Activated T-cell treated with anti-CD3 and anti-CD28 coated beads, Interleukin-2, amount 50 U/mL, for 1 hour (primary cell): ENCODE measurements around the gene LASP1NB.
"Not testable (repeated sequence)": the region's sequence is repeated elsewhere in the genome, so short reads cannot be mapped to it uniquely, and the experiment has no call there.

Experiments
- DNase-seq: peaks from one replicate; pipeline ENCODE4 v3.0.0-alpha.2; 2020

LASP1NB gene

GRCh38 chr17:38897671-38898290 is 27.6 kb upstream of the LASP1NB start:
- DNase-seq = no peak

- DNase-seq = peak; percentile 45
Measured at GRCh38 chr17:38898291-38898679, 27.1 kb upstream of the LASP1NB start.

GRCh38 chr17:38898812-38899348 is 26.5 kb upstream of the LASP1NB start:
- peak; percentile 80 for DNase-seq

- DNase-seq = no peak
Measured at GRCh38 chr17:38899421-38899820, 26.0 kb upstream of the LASP1NB start.

GRCh38 chr17:38900978-38901656 is 24.3 kb upstream of the LASP1NB start:
- no peak for DNase-seq

- DNase-seq = no peak
Measured at GRCh38 chr17:38903404-38903803, 22.0 kb upstream of the LASP1NB start.

GRCh38 chr17:38904892-38905291 is 20.5 kb upstream of the LASP1NB start:
- DNase-seq = no peak

GRCh38 chr17:38905375-38905774 is 20.0 kb upstream of the LASP1NB start:
- DNase-seq = no peak

- DNase-seq = no peak
Measured at GRCh38 chr17:38906460-38907228, 18.8 kb upstream of the LASP1NB start.

- DNase-seq = no peak
Measured at GRCh38 chr17:38907930-38908675, 17.3 kb upstream of the LASP1NB start.

GRCh38 chr17:38908676-38909181 is 16.7 kb upstream of the LASP1NB start:
- peak; percentile 20 for DNase-seq

- no peak for DNase-seq
Measured at GRCh38 chr17:38910325-38910724, 15.1 kb upstream of the LASP1NB start.

- peak; percentile 15 for DNase-seq
Measured at GRCh38 chr17:38911081-38911730, 14.2 kb upstream of the LASP1NB start.

GRCh38 chr17:38911731-38912081 is 13.7 kb upstream of the LASP1NB start:
- not testable (repeated sequence) for DNase-seq

GRCh38 chr17:38912221-38912813 is 13.1 kb upstream of the LASP1NB start:
- DNase-seq = peak; percentile 15

- DNase-seq = peak; percentile 10
Measured at GRCh38 chr17:38914741-38915638, 10.4 kb upstream of the LASP1NB start.

GRCh38 chr17:38915639-38915995 is 9.8 kb upstream of the LASP1NB start:
- peak; percentile 11 for DNase-seq

GRCh38 chr17:38916771-38917170 is 8.6 kb upstream of the LASP1NB start:
- DNase-seq = no peak

- DNase-seq = no peak
Measured at GRCh38 chr17:38917259-38917658, 8.2 kb upstream of the LASP1NB start.

- no peak for DNase-seq
Measured at GRCh38 chr17:38918129-38918913, 7.1 kb upstream of the LASP1NB start.
